Kidney (tissue), 14 donors: Measurements from ENCODE around the gene B3GALT4. TPM values are rescaled to one million over a fixed set of nuclear protein-coding genes. Genes with fewer than 3 reads are reported as not detected.

Source experiments
- DNase-seq, 5 donors: peaks; one replicate each; pipeline ENCODE4 v3.0.0-alpha.2; 2013 to 2020
- FAIRE-seq: peaks from 2 replicates; lab custom pipeline; 2012; peaks lifted over from hg19 to GRCh38; lab: Jason Lieb, UNC
- H3K27ac ChIP-seq, 2 donors: one replicate each; pipeline ENCODE4 v1.7.0; 2013; ENCODE audit warnings: low read depth in 2 of 2, low read length in 2 of 2, inconsistent platforms in 1 of 2
- H3K27me3 ChIP-seq: one replicate; pipeline ENCODE4 v1.7.1; 2013; ENCODE audit warnings: low read length, inconsistent platforms; ENCODE audit not compliant: control insufficient read depth, insufficient read depth
- H3K36me3 ChIP-seq, 3 donors: one replicate each; pipeline versions ENCODE4 v1.7.0 to v1.7.1; 2013; ENCODE audit warnings: low read length in 3 of 3, control low read depth in 1 of 3, inconsistent platforms in 1 of 3; ENCODE audit not compliant: insufficient read depth in 3 of 3, control insufficient read depth in 2 of 3
- H3K4me1 ChIP-seq, 3 donors: one replicate each; pipeline versions ENCODE4 v1.7.0 to v1.7.1; 2013; ENCODE audit warnings: low read length in 3 of 3, inconsistent platforms in 1 of 3, low read depth in 1 of 3; ENCODE audit not compliant: control insufficient read depth in 2 of 3, insufficient read depth in 2 of 3
- H3K4me3 ChIP-seq, 3 donors: one replicate each; pipeline versions ENCODE4 v1.7.0 to v1.8.1; 2013; ENCODE audit warnings: low read length in 3 of 3, control low read depth in 1 of 3, inconsistent platforms in 1 of 3
- H3K9ac ChIP-seq, 3 donors: one replicate each; pipeline versions ENCODE4 v1.7.0 to v1.7.1; 2013; ENCODE audit warnings: low read length in 3 of 3, control low read depth in 1 of 3, inconsistent platforms in 1 of 3
- H3K9me3 ChIP-seq, 3 donors: one replicate each; pipeline versions ENCODE4 v1.7.0 to v1.7.1; 2013; ENCODE audit warnings: low read length in 3 of 3, control low read depth in 1 of 3, inconsistent platforms in 1 of 3; ENCODE audit not compliant: control insufficient read depth in 2 of 3, insufficient read depth in 1 of 3
- intact Hi-C: fragments of 100-400 bp; cut with DNase I; formaldehyde crosslinking; loops from one replicate; pipeline ENCODE4 v1.11.1; 2022
- polyA plus RNA-seq: library from polyadenylated mRNA; stranded (reverse); fragments of 350-450 nt; fragmentation: Illumina TruSeq; extraction: RNeasy Lipid Tissue Mini Kit (QIAGEN cat#74804); gene quantifications from one replicate; pipeline ENCODE4 v1.2.3, GENCODE V29; 2014; ENCODE audit warnings: low read depth, low replicate concordance; ENCODE audit not compliant: insufficient read depth
- total RNA-seq: library from RNA; stranded (reverse); fragmentation: NEBNext Ultra II Directional; extraction: Animal tissue kit (Norgen Biotek cat#: 25700); gene quantifications from one replicate; pipeline ENCODE4 v1.2.1, GENCODE V29; 2021
- TF ChIP-seq, protein P1 (sequence below): IDR thresholded peaks from 3 replicates; pipeline ENCODE4 v1.5.1; 2012; ENCODE audit warnings: mild to moderate bottlenecking, moderate library complexity, borderline replicate concordance; ENCODE audit not compliant: insufficient read depth; ENCODE audit errors: extremely low read depth
- donor health status: control.
- donor health status: control.
- donor health status: control.
- donor health status: control.
- donor health status: control.
- donor health status: DM: yes; HTN: yes; CAD: no.
- donor health status: Normal renal cell carcinoma (clear cell type).

The B3GALT4 gene
- total and polyA plus RNA-seq, 2 donors from 2014 or later, result 14.0 to 20.2 TPM

DNA sequence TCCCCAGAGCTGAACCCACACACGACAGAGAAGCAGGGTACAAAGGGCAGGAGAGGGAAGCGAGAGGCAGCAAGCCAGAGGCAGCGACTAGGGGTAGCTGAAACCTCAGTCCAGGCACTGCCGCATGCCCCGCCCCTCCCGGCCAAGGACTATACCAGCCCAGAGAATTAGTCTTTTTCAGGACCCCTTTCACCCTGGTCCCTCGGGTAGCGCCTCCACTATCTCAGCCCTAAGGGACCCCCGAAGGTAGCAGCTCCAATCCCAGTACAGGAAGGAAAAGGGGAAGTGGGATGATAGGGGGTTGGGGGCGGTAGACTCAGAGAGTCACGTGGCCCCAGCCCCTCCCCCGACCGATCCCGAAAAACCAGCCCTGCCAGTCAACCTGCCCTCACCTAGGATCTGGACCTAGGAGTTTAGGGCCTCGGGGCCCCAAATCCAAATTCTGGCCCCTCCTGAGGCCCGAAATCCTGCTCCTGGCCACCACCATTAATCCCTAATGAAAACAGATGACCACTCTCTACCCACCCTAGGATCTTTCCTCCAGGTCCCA is 20.6 kb downstream of the B3GALT4 start:
- no peaks in the 10 kb centered on the region for H3K9me3 ChIP-seq
- intact Hi-C loops, result no loop called here
- DNase-seq (peak; percentile 66 to 87 (median 77)), FAIRE-seq (no peak)
- H3K27ac ChIP-seq, result peak overlapping the region; percentile 96 to 98
- peaks cover 0 to 13% (median 0%) of the 10 kb centered on the region in 3 donors for H3K4me1 ChIP-seq
- H3K36me3 ChIP-seq, result peaks cover 2 to 12% (median 11%) of the 10 kb centered on the region in 3 donors
- no peaks in the 10 kb centered on the region for H3K27me3 ChIP-seq
- TF ChIP-seq, protein P1, sequence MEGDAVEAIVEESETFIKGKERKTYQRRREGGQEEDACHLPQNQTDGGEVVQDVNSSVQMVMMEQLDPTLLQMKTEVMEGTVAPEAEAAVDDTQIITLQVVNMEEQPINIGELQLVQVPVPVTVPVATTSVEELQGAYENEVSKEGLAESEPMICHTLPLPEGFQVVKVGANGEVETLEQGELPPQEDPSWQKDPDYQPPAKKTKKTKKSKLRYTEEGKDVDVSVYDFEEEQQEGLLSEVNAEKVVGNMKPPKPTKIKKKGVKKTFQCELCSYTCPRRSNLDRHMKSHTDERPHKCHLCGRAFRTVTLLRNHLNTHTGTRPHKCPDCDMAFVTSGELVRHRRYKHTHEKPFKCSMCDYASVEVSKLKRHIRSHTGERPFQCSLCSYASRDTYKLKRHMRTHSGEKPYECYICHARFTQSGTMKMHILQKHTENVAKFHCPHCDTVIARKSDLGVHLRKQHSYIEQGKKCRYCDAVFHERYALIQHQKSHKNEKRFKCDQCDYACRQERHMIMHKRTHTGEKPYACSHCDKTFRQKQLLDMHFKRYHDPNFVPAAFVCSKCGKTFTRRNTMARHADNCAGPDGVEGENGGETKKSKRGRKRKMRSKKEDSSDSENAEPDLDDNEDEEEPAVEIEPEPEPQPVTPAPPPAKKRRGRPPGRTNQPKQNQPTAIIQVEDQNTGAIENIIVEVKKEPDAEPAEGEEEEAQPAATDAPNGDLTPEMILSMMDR, result no peak
- peak overlapping the region; percentile 48 to 92 (median 56) for H3K4me3 ChIP-seq
- H3K9ac ChIP-seq, result peak overlapping the region in 2 of 3 donors; percentile 60 to 68

DNA sequence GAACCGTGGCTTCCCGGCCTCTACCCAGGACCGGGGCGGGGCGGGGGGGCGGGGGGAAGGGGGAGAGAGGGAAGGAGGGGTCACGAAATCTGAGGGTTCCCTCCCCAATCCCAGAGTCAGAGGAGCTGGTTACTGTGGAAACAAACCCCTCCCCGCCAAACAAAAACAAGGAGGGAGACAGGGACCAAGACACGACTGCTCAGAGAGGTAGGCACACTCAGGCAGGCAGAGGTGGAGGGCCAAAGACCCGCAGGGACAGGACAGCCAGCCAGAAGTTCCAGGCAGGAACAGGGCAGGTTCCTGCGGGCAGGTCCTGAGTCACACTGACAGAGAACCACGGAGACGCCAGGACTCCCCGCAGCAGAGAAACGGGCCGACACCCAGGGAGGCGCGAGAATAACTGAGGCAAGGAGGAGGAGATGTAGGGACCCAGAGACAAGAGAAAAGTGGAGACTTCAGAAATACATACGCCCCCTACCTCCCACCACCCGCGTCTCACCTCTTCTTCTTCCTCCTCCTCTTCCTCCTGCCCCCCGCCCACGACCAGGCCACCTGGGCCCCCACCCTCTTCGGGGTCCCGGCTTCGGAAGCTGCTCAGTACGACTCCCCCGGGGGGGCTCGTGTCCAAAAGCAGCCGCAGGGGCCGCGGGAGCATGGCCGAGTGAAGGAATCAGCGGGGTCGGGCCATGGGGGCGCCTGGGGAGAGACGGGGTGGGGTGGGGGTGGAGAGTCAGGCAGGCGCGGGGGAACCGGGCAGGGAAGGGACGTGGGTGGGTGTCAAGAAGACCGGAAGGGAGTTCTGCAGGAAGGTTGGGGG is 21.2 kb downstream of the B3GALT4 start:
- peak; percentile 78 to 90 (median 84) for DNase-seq
- TF ChIP-seq, protein P1, result no peak
- intact Hi-C loops, result no loop called here

DNA sequence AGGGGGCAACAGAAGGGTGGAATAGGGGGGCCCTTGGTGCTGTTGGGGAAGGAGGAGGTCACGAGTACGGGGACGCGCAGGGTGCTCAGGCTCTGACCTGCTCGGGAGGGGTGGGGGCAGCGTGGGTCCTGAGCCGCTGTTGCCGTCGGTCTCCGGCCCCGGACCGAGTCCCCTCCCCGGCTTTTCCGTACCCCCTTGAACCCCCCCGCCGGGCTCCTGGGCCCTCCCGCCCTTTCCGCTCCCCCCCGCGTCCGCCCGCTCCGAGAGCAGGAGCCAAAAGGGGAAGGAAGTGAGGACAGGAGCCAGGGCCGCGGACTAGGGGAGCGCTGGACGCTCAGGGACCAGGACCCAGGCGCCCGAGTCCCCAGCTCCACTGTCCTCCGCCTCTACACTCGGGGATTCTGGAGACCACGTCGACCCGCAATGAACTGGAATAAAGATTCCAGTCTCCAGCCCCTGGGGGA is 21.9 kb downstream of the B3GALT4 start, which contains the start of gene RGL2:
Gene RGL2, minus strand, starts transcription at position 170 of the 464 bp plus-strand sequence. CDS start 332 bp downstream, outside the sequence.
- intact Hi-C loops, result no loop called here
- TF ChIP-seq, protein P1, result no peak
- FAIRE-seq, result no peak
- H3K9me3 ChIP-seq, result no peaks in the 10 kb centered on the region
- H3K36me3 ChIP-seq, result peaks cover 3 to 13% (median 8%) of the 10 kb centered on the region in 3 donors
- H3K27me3 ChIP-seq, result no peaks in the 10 kb centered on the region
- peak within 1 kb of the TSS; percentile 96 to 98 for H3K27ac ChIP-seq
- DNase-seq, result peak in 3 of 5 donors; percentile 49 to 97 (median 87)
- peak within 1 kb of the TSS; percentile 82 to 97 (median 92) for H3K4me3 ChIP-seq
- H3K9ac ChIP-seq, result peak within 1 kb of the TSS; percentile 81 to 95 (median 88)
- peaks cover 0 to 13% (median 0%) of the 10 kb centered on the region in 3 donors for H3K4me1 ChIP-seq

More for the DNA sequence above, 21.2 kb downstream of the B3GALT4 start:
- Histone ChIP-seq H3K4me3 (peak overlapping the region; percentile 64 to 92 (median 82)), H3K9me3 (no peaks in the 10 kb centered on the region), H3K4me1 (peaks cover 0 to 13% (median 0%) of the 10 kb centered on the region in 3 donors), H3K27ac (peak overlapping the region; percentile 96 to 98), H3K36me3 (peaks cover 2 to 11% (median 11%) of the 10 kb centered on the region in 3 donors), H3K27me3 (no peaks in the 10 kb centered on the region), H3K9ac (peak overlapping the region; percentile 49 to 87 (median 76))
- no peak for FAIRE-seq
